Middle frontal gyrus (tissue), 1 donor: Measurements from ENCODE around the gene GPR45.
"Not testable (repeated sequence)": the region's sequence is repeated elsewhere in the genome, so short reads cannot be mapped to it uniquely, and the experiment has no call there.

Experiments used
- DNase-seq: peaks from one replicate; pipeline ENCODE4 v3.0.0-alpha.2; 2015; ENCODE audit warnings: low spot score; ENCODE audit errors: extremely low spot score

GPR45 gene, protein sequence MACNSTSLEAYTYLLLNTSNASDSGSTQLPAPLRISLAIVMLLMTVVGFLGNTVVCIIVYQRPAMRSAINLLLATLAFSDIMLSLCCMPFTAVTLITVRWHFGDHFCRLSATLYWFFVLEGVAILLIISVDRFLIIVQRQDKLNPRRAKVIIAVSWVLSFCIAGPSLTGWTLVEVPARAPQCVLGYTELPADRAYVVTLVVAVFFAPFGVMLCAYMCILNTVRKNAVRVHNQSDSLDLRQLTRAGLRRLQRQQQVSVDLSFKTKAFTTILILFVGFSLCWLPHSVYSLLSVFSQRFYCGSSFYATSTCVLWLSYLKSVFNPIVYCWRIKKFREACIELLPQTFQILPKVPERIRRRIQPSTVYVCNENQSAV

DNA sequence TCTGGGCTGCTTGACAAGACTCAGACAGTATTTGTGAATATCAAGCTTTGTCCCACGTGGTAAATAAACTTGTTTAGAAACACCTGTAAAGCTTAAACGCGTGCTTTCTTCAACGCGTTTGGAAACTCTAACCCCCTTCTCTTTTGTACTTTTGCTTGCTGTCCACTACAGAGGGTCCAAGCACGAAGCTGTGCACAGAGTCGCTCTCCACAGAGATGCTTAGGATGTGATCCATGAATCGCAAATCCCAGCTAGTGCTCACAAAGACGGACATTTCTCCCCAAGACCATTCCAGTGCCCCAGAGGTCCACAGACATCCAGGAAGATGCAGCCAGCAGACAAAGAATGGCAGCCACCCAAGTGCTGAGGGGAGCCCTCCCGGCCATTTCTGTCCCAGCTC is at the start of gene GPR45:
Gene GPR45 (plus strand): TSS at position 301 of the 400 bp plus-strand sequence. CDS start 116 bp downstream, outside the sequence.
- no peak for DNase-seq

DNA sequence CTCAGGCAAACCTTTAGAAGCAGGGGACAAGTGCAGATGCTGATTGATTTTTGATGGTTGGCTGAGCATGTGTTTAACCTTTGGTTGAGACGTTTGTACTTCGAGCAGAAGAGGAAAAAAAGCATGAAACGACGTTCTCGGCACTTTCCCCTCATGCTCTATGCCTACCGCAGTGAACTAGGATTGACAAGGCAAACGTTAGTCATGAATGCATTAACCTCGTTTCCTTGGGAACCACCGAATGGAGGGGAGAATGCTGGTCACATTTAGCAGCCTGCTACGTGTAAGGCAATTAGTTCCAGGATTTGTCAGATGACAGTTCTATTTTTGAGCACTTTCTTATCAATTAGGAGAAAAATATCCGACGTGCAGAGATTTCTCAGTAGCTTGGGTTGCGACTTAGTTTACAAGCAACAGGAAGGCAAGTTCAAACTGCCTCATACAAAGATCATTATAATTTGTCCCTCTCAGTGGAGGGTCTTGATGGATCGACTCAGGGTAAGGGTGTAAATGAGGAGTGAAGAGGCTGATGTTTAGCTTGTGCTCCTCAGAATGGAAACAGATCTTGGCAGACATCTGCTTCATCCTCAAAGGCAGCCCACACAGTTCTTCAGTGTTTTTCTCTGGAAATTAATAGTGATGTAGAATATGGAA is 47.4 kb upstream of the GPR45 start:
- no peak for DNase-seq

DNA sequence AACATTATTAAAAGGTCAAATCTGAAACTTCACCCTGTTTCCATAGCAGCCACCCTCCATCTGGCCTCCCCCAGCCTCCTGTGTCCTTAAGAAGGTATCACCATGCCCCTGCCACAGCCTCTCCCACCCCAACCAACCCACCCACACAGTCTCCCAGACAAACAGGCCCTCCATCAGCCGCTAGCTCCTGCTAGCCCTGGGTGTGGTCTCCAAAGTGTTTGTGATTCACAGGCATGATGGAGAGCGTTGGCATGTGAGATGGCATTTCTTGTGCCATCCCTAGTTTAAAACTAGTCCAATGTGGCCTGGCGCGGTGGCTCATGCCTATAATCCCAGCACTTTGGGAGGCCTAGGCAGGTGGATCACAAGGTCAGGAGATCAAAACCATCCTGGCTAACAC is 44.9 kb upstream of the GPR45 start:
- no peak for DNase-seq

DNA sequence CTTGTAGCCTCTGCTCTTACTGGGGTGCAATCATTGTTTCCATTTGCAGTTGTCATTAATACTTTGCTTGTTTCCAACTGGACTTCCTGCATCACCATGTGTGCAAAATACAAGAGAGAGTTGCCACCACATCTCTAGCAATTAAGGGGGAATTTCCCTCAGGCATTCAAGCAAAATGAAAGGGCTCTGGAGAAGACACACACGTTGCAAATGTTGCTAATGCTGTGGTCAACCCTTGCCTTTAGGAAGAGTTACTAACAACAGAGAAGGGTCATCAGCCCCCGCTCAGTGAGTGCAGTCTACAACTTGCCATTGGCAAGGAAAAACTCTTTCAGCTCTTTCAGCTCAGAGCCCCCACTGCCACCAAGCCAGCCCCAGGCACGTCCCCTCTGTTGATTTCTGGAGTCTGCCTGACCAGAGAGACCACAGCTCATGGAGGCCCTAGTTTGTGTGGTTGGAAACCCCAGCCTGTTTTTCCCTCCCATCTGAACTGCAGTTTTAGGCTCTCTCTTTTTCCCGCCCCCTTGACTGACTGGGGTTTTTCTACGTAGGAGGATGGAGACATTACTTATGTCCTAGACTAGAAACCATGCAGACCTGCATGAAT is 25.9 kb upstream of the GPR45 start:
- DNase-seq: no peak

DNA sequence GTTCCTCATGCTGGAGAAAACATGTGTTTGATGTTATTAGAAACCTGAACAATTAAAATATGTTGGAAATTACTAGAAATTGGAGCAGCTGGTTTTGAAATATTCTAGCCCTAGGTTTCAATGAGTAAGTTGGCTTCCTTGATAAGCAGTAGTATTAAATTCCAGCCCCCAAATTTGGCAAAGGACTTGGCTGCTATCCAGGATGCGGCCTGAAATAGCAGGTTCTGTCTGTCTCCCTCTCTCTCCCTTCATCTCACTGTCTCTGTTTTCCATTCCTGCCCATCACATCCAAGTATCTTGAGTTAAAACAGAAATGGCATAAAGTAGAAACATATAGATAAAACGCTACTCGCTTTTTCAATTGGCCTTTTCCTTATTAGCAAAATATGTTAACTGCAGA is 20.9 kb upstream of the GPR45 start:
- no peak for DNase-seq

DNA sequence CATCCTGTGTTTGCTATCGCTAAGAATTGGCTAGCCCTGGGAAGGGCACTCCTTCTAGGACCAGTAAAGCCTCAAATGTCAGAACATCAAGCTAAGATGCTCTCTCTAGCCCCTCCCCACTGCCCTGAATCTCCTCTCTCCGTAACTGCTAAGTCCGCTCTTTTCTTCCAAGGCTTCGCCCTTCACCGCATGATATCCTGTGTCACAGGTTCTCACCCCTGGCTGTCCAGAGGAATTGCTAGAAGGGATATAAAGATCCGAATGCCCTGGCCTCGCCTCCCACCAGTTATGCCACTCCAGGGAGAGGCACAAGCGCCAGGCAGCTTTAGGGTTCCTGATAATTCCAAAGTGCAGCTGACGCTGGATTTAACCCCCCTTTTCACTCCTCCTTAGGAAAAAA is 17.1 kb upstream of the GPR45 start:
- DNase-seq: no peak

DNA sequence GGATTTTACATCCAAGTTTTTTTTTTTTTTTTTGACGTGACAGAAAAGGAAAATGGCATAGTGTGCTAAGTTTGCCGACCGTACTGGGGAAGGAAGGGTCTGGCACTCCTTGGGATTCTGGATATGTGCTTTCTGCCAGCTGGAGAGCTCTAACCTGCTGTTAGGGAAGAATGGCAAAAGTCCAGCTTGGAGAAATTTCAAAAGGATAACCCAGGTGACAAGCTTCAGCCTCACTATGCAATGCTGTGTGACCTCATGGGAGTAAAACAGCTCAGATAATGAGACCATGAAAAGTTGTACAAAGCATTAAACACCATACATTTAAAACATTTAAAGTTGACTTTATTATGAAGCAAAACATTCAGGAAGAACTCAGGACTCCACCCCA is 10.3 kb upstream of the GPR45 start:
- DNase-seq: no peak

DNA sequence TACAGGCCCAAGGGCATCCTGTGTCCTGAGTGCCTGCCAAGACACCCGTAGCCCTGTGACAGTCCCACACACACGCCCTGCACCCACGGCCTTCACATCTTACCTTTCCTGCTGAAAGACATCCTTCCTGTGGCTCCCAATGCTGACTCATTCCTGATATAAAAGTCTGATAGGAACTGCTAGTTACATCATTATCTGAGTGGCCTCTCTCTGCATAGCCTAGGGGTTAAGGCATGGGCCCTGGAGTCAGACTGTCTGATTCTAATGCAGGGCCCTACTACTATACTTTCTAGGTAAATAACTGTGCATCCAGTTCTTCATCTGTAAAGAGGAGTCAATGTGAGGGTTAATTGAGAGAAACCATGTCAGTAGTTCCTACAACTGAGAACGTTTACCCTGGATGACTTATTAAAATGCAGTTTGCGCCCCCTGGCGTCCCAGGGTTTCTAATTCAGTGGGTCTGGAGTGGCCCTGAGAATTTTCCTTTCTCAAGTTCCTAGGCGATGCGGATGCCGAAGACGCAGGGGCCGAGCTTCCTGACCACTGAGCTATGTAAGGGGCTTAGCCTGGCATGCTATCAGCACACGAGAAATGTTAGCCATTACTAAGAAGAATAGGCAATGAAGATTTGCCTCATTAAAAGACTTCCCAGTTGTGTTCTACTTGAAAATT is 6.0 kb upstream of the GPR45 start:
- DNase-seq: peak; percentile 37

DNA sequence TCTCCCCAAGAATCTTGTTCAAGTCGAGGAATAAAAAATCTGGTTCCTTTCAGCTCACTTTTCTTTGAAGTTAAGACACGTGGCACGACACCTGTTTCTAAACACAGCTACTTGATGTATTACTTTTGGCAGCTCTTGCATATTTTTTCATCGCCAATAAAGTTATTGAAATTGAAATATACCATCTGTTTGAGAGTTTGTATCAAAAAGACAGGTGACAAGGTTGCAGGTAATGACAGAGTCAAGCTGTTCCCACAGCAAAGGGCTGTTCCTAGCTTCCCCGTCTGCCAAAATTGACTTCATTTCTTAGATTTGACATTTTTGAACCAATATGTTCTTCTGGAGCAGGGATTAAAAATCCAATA is 5.5 kb upstream of the GPR45 start:
- no peak for DNase-seq

DNA sequence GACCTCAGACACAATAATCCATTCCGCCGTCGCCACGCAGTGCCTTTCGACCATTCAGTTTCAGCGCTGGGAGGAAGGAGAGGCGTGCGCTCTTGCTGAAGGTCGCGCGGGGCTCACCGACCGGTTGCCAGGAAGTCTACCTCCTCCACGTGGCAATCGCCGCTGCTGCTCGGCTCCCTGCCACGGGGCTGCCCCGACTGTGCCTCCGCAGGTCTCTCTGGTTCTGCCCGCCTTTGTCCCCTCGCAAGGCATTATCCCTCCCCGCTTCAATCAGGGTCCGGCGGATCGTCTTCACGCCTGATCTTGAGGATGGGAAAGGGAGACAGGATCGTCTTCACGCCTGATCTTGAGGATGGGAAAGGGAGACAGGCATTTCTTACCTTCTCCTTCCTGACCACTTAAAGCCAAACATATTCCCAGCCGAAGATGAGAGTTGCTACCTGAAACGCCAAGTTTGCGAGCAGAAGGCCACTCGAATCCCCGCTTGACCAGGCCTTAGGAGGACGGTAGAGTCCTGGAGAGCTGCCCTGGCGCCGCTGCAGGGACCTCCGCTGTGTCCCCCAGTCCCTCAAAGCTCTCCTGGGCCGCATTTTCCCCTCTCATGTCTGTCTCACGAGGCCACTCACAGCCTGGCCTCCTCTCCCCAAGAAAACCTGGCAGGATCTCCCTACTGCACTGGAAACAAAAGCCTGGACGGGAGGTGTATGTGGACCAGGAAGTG is 4.3 kb upstream of the GPR45 start:
- no peak for DNase-seq

DNA sequence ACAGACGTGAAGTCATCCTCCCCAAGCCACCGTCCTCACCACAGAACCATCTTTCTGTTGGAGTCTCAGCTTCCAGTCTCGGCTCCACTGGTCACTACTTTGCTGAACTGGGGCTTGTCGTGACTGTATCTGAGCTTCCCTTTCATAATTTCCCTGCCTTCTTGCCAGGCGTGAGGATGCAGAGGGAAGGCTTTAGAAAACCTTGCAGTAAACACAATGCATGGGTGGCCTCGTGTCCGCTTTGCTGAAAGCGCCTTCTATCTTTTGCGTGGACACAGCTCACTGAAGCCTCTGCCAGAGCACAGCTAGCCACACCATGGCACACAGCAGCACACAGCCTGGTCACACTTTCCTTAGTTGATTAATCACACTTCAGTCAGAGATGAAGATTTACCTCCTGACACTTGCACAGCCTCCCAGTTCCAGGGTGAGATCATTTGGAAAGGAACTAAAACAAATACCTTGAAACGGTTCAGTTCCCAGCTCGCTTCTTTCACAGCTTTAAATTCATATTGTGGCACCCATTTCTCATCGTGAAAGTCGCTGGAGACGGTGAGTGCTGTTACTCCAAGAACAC is 2.8 kb upstream of the GPR45 start:
- no peak for DNase-seq

DNA sequence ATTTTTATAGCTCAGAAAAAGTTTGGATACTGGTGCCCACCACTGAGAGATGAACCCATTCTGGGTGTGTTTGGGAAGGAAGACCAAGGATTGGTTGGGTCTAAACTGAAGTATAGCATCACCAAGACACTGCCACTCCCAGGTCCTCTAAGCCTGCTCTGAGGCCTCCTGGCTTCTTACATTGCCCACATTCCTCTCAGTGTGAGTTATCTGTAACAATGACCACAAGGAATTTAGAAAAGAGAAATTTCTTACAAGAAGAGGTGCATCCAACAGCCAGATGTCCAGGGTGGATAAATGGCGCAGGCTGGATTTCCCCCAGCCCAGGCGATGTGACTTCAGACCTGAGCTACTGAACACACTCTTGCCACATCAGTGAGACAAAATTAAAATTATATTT is 1.6 kb upstream of the GPR45 start:
- DNase-seq: no peak

DNA sequence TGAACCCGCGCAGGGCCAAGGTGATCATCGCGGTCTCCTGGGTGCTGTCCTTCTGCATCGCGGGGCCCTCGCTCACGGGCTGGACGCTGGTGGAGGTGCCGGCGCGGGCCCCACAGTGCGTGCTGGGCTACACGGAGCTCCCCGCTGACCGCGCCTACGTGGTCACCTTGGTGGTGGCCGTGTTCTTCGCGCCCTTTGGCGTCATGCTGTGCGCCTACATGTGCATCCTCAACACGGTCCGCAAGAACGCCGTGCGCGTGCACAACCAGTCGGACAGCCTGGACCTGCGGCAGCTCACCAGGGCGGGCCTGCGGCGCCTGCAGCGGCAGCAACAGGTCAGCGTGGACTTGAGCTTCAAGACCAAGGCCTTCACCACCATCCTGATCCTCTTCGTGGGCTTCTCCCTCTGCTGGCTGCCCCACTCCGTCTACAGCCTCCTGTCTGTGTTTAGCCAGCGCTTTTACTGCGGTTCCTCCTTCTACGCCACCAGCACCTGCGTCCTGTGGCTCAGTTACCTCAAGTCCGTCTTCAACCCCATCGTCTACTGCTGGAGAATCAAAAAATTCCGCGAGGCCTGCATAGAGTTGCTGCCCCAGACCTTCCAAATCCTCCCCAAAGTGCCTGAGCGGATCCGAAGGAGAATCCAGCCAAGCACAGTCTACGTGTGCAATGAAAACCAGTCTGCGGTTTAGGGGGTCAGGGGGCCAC is 897 bp downstream of the GPR45 start:
- DNase-seq: no peak

DNA sequence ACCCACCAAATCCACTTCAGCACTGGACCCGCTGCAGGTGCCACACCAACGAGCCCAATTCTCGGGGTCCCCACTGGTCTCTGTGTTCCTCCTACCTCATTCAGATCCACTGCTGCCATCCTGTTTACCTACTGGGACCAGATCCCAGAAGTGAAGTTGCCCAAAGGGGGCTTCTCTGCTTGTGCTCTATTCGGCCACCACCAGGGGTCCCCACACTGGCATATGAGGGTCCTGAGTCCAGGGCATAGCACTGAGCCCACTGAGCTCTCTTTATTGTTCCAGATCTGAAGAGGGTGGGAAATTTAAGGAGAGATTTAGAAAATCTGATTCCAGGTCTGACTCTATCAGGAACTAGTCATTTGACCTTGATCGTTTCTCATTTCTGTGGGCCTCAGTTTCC is 2.4 kb downstream of the GPR45 start:
- no peak for DNase-seq

DNA sequence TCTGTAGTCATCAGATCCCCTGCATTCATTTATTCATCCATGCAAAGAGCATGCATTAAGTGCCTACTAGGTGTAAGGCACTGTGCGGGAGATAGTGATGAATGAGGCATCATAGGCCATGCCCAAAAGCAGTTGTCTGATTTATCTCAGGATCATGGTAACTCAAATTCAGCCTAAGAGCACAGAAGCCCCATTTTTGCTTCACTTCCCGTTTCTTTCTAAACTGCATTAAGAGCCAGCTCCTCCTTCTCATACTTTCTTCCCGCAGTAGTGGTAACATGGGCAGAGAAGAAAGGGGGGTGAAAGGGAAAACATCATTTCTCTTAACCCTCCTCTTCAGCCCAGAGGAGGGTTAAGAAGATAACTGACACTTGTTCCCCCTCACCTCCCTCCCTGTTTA is 2.9 kb downstream of the GPR45 start:
- no peak for DNase-seq

DNA sequence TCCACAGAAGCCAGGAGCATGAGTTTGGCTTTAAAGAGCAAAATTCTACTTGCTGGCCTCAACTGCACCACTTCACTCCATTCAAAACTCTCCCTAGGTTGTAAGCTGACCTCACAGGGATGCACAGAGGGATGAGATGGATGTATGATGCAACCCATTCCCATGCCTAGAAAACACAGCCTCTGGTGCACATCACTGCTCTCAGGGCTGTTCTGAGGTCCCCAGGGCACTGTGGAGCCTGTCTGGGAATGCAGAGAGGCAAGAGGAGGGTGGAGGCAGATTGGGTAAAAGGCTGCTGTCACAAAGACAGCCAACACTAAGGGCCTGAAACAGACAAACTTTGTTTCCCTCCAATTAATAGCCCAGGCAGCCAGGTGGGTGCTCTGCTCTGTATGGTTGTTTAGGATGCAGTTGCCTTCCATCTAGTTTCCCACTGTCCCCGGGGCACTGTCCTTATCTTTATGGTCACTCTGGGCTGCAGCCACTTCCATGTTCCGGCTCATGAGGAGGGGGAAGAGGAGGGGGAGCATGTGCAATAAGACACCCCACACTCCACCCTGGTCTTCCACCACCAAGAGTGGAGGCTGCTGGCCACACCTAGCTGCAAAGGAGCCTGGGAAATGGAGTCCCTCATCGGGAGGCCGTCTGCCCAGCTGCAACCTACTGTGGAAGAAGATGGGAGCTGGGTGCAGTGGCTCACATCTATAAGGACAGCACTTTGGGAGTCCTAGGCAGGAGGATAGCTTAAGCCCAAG is 7.0 kb downstream of the GPR45 start:
- no peak for DNase-seq

DNA sequence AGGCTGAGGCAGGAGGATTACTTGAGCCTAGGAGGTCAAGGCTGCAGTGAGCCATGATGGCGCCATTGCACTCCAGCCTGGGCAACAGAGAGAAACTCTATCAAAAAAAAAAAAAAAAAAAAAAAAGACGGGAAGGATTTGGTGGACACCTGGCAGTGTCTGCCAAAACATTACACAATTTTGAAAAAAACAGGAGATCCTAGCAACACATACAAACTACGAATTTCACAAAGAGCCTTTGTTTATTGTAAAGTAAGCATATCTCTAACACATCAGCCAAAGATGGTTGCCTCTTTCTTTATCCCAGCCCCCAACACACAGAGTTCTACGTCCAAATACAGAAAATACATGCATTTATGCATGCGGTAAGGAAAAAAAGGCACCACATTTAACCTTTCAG is 7.6 kb downstream of the GPR45 start:
- DNase-seq: no peak

DNA sequence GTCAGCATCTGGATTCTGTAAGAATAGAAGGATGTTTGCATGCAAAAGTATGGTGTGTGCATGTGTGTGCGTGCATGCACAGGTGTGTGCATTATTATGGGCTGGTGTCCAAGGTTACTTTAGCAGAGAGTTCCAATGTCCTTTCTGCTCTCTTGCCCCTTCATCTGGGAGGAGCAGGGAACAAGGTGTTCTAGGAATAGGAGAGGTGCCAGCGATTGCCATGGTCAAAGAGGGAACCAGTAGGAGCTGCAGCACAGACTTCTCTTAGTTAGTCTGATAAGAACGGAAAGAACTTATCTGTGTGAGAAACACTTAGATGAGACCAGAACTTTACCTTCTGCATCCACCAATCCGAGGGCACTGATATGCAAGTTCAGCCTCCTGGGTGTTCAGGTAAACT is 8.3 kb downstream of the GPR45 start:
- no peak for DNase-seq

DNA sequence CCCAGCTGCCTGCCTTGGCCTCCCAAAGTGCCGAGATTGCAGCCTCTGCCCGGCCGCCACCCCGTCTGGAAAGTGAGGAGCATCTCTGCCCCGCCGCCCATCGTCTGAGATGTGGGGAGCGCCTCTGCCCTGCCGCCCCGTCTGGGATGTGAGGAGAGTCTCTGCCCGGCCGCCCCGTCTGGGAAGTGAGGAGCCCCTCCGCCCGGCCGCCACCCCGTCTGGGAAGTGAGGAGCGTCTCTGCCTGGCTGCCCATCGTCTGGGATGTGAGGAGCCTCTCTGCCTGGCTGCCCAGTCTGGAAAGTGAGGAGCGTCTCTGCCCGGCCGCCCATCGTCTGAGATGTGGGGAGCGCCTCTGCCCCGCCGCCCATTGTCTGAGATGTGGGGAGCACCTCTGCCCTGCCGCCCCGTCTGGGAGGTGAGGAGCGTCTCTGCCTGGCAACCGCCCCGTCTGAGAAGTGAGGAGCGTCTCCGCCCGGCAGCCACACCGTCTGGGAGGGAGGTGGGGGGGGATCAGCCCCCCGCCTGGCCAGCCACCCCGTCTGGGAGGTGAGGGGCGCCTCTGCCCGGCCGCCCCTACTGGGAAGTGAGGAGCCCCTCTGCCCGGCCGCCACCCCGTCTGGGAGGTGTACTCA is 9.6 kb downstream of the GPR45 start:
- DNase-seq: not testable (repeated sequence)
